Islet precursor cell (in vitro differentiated cells): ENCODE measurements around the gene PDXDC1.
"Not testable (repeated sequence)": the region's sequence is repeated elsewhere in the genome, so short reads cannot be mapped to it uniquely, and the experiment has no call there.

ENCODE experiments used
- DNase-seq: peaks from one replicate; pipeline ENCODE4 v3.0.0-alpha.2; 2018

PDXDC1 gene

GRCh38 chr16:15041271-15042004, 66.6 kb downstream of the PDXDC1 start:
- peak; percentile 54 for DNase-seq

DNA sequence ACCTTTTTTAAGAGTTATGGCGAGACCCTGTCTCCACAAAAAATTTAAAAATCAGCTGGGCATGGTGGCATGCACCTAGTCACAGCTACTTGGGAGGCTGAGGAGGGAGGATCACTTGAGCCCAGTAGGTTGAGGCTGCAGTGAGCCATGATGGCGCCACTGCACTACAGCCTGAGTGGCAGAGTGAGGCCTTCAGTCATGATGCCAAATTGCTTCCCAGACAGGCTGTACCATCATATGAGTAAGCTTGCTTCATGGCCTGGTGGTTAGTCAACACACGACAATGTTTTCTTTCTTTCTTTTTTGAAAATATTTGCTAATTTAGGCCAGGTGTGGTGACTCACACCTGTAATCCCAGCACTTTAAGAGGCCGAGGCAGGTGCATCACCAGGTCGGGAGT, 68.5 kb downstream of the PDXDC1 start:
- no peak for DNase-seq

DNA sequence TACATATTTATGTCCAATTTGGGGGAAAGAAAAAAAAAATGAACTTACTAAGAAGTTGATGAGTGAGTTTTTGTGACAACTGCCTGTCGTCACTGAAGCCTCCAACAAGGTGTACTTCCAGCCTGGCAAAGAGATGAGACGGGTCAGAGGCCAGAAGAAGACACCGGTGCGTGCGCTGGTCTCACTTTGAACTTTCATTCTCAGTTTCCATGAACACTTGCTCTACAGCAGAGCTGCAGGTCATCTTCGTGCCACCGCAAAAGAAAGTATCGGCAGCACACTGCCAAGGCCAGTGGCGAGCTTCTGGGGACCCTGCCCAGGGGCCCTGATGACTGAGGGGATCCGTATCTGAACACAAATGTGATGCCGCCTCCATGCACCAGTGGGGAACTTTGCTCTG, 69.5 kb downstream of the PDXDC1 start:
- no peak for DNase-seq

DNA sequence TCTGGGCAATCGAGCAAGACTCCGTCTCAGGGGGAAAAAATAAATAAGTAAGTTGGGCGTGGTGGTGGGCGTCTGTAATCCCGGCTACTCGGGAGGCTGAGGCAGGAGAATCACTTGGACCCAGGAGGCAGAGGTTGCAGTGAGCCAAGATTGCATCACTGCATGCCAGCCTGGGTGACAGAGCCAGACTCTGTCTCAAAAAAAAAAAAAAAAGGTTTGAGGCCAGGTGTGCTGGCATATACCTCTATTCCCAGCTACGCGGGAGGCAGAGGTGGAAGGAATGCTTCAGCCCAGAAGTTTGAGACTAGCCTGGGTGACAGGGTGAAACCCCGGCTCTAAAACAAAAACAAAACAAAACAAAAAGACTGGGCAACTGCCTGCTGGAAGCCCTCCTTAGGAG, 70.4 kb downstream of the PDXDC1 start:
- peak; percentile 8 for DNase-seq

DNA sequence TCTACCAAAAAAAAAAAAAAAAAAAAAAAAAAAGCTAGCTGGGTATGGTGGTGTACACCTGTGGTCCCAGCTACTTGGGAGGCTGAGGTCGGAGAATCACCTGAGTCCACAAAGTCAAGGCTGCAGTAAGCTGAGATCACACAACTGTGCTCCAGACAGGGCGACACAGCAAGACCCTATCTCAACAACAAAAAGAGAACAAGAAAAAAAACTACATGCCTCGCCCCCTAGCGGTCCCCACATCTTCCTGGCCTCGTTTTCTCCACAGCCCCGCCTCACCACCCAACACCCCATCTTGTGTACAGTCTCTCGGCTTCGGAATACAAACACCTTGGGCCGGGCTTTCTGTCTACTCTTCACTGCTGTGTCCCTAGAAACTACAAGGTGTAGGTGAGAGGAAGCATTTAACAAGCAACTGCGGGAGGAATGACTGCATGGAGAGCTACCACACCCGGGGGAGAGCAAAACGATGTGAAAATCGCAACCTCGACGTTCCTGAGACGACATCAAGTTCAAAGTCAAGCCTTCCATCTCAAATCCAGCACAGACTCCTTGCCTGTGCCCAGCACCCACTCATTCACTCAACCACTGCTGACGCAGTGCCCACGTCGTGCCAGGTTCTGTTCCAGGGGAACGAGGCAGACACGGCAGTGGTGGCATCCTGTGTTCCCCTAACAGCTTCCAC, 72.0 kb downstream of the PDXDC1 start:
- no peak for DNase-seq

- no peak for DNase-seq
Observed at GRCh38 chr16:15049581-15050180, 74.9 kb downstream of the PDXDC1 start.

DNA sequence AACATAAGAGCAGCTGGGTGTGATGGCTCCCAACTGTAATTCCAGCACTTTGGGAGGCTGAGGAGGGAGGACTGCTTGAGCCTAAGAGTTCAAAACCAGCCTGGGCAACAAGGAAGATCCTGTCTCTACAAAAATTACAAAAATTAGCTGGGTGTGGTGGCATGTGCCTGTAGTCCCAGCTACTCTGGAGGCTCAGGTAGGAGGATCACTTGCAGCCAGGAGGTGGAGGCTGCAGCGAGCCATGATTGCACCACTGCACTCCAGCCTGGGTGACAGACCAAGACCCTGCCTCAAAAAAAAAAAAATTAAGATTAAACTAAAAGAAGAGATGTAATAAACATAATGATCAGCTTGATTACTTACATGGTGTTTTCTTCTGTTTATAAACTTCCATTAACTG, 75.6 kb downstream of the PDXDC1 start:
- DNase-seq: not testable (repeated sequence)

DNA sequence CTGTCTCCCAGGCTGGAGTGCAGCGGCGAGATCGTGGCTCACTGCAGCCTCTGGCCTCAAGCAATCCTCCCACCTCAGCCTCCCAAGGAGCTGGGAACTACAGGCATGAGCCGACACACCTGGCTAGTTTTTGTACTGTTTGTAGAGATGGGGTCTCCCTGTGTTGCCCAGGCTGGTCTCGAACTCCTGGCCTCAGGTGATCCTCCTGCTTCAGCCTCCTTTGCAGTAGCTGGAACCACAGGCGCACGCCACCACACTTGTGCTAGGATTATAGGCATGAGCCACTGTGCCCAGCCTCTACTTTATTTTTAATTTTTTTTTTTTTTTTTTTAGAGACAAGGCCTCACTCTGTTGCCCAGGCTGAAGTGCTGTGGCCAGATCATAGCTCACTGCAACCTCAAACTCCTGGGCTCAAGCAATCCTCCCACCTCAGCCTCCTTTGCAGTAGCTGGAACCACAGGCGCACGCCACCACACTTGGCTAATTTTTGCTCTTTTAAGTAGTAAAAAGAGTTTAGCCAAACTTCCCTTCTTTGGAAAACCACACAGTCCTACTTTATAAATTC, 76.6 kb downstream of the PDXDC1 start:
- no peak for DNase-seq

- DNase-seq: no peak
Observed at GRCh38 chr16:15052747-15053476, 78.1 kb downstream of the PDXDC1 start.

DNA sequence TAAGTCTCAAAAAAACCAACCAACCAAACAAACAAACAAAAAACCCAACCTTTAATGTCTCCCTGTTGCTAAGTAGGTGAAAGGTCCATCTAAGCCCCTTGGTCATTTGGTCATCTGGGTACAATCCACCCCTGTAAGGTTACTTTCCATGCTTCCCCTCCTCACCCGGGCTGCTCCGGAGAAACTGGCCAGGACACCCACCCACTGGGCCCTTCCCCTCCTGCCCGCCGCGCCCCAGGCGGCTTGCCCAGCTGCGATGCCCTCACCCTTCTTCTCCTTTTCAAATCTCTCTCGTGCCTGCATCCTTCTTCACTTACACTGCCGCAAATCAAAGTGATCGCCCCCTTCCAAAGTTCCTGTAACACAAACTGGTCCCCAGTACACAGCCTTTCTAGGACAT, 79.1 kb downstream of the PDXDC1 start:
- DNase-seq: no peak

GRCh38 chr16:15054357-15055140, 79.7 kb downstream of the PDXDC1 start:
- no peak for DNase-seq

DNA sequence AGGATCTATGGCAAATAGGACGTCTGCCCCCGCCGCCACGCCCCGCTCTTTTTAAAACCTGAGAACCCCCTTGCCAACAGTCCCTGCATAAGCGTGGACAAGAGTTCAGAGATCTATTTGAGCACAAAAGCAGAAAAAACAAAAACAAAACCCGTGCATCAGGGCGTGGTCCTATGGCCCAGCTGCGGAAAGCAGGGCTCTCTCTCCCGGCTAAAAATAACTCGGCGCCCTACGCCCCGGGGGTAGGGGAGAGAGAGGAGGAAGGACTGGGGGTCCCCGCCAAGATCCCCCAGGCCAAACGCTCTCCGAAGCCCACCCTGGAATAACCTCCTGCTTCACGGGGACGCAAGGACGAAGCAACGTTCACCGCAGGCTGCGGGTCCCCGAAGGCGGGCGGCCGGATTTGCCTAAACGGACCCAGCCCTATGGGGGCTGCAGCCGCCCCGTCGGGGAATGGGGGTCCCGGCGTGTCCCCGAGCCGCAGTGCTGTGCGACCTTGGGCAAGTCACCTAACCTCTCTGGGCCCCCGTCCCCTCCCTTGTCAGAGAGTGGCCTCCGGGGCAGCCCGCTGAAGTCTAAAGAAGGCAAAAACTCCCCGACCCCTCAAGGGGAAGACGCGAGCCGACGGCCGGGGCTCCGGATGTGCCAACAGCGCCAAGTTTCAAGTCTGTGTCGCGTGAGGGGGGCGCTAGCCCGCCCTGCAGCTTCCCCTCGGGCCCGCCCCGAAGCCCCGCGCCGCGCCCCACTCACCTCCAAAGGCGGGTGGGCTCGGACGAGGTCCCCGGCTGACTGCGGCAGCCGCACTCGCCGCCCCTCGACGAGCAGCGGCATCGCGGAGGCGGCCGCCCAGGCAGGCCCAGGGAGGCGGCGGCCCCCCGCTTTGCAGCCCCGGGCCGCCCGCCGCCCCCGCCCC, 80.6 kb downstream of the PDXDC1 start:
- DNase-seq: no peak

GRCh38 chr16:15057681-15058417, 83.0 kb downstream of the PDXDC1 start:
- DNase-seq: peak; percentile 50

DNA sequence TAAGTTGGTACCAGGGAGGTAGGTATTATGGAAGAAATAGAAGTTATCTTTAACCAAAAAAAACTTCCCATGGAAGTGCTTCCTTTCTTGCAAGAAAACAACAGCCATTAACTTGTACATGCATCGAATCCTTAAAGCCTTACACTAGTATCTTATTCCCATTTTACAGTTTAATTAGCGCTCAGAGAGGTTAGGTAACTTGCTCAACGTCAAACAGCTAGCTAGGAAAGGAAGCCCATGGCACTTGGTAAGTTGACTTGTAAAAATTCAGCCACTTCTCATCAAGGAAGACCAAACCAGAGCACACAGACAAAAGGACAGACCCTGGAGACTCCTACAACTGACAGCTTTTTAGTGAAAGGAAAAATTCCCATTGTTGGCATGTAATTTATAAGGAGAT, 84.5 kb downstream of the PDXDC1 start:
- DNase-seq: no peak

- DNase-seq: not testable (repeated sequence)
Observed at GRCh38 chr16:15062085-15062810, 87.4 kb downstream of the PDXDC1 start.

- DNase-seq: not testable (repeated sequence)
Observed at GRCh38 chr16:15065961-15066360, 91.1 kb downstream of the PDXDC1 start.

DNA sequence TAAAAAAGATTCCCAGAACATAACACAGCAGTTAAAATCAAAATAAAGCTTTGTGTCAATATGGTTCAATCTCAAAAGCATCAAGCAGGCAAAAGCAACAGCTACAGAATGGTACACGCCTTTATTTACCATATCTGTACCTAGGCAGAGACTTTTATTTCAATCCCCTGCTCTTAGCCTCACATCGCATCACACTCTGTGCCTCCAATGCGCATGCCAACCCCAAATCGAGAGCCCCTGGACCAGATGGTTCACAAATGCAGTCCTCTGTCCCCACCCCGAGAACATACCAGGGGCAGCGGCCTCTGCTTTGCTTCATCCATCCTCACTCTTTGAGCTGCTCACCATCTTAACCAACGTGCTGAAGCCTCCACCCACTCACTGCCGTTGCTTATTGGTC, 91.9 kb downstream of the PDXDC1 start:
- not testable (repeated sequence) for DNase-seq

GRCh38 chr16:15071013-15071412, 96.2 kb downstream of the PDXDC1 start:
- not testable (repeated sequence) for DNase-seq

- DNase-seq: not testable (repeated sequence)
Observed at GRCh38 chr16:15071916-15072769, 97.3 kb downstream of the PDXDC1 start.
